Endothelial cell of umbilical vein (primary cell): ENCODE data around the gene WDR48. TPM values are rescaled to one million over a fixed set of nuclear protein-coding genes. Genes with fewer than 3 reads are reported as not detected.

Experiments
- BruUV-seq: library from RNA; stranded (reverse); fragments of 400-500 nt; replicated peaks from 2 replicates; lab custom pipeline; 2021; lab: Mats Ljungman, UMichigan
- CTCF ChIA-PET: fragments of 300-600, 350-600 bp; sonication (Branson Sonifier 250); formaldehyde crosslinking; loops from one replicate; lab custom pipeline; 2021; ENCODE audit warnings: antibody characterized with exemption, inconsistent platforms; lab: Charles Lee
- POLR2A ChIA-PET: fragments of 300-600, 350-600 bp; sonication (Branson Sonifier 250); formaldehyde crosslinking; loops from one replicate; lab custom pipeline; 2021; ENCODE audit warnings: antibody characterized with exemption, inconsistent platforms; lab: Charles Lee
- DNase-seq: peaks from one replicate; pipeline ENCODE4 v3.0.0-alpha.2; 2011; ENCODE audit warnings: low read depth, low spot score
- FAIRE-seq: peaks from 2 replicates; lab custom pipeline; 2011; peaks lifted over from hg19 to GRCh38; lab: Jason Lieb, UNC
- H2AFZ ChIP-seq: 2 replicates; pipeline ENCODE4 v1.6.0; 2012; ENCODE audit warnings: low read depth, low read length, control low read depth, inconsistent platforms
- H3K27ac ChIP-seq: 2 replicates; pipeline ENCODE4 v1.5.1; 2011; ENCODE audit warnings: low read depth, mild to moderate bottlenecking, control low read depth, low read length, moderate library complexity; ENCODE audit not compliant: insufficient read depth
- H3K27me3 ChIP-seq, 2 experiments: 2 replicates each; pipeline versions ENCODE4 v1.6.0 to v1.6.1; 2011; ENCODE audit warnings: low read length in 2 of 2, mixed read lengths in 1 of 2; ENCODE audit not compliant: control insufficient read depth in 2 of 2, insufficient read depth in 2 of 2
- H3K36me3 ChIP-seq, 2 experiments: 2 replicates in 1 of 2; 3 replicates in 1 of 2; pipeline ENCODE4 v1.5.1; 2011; ENCODE audit warnings: low read length in 2 of 2, mild to moderate bottlenecking in 1 of 2, moderate library complexity in 1 of 2; ENCODE audit not compliant: control insufficient read depth in 2 of 2, insufficient read depth in 2 of 2; ENCODE audit errors: extremely low read depth in 1 of 2
- H3K4me1 ChIP-seq: 3 replicates; pipeline ENCODE4 v1.5.1; 2011; ENCODE audit warnings: mild to moderate bottlenecking, low read length; ENCODE audit not compliant: control insufficient read depth, insufficient read depth; ENCODE audit errors: extremely low read depth
- H3K4me2 ChIP-seq: 2 replicates; pipeline ENCODE4 v1.6.1; 2011; ENCODE audit warnings: low read length, control low read depth, mixed read lengths; ENCODE audit not compliant: insufficient read depth
- H3K4me3 ChIP-seq, 3 experiments: fragments of 200-600 bp in 1 of 3; sonication (generic), shearing (Covaris generic) in 1 of 3; replicated peaks in 1 of 3; 2 replicates each; pipeline ENCODE4 v1.5.1; 2011 to 2016; ENCODE audit warnings: control low read depth in 3 of 3, low read length in 3 of 3, mild to moderate bottlenecking in 2 of 3, inconsistent platforms in 1 of 3, low read depth in 1 of 3, moderate library complexity in 1 of 3; ENCODE audit not compliant: insufficient read depth in 1 of 3
- H3K79me2 ChIP-seq: 2 replicates; pipeline ENCODE4 v1.6.0; 2012; ENCODE audit warnings: low read length, inconsistent platforms; ENCODE audit not compliant: control insufficient read depth, insufficient read depth
- H3K9ac ChIP-seq: replicated peaks from 2 replicates; pipeline ENCODE3; 2011; ENCODE audit warnings: low read length, control low read depth; ENCODE audit not compliant: insufficient read depth; ENCODE audit errors: extremely low read depth
- H3K9me1 ChIP-seq: replicated peaks from 3 replicates; pipeline ENCODE4 v1.6.0; 2011; ENCODE audit warnings: mild to moderate bottlenecking, low read length; ENCODE audit not compliant: control insufficient read depth, insufficient read depth; ENCODE audit errors: extremely low read depth
- H3K9me3 ChIP-seq: replicated peaks from 2 replicates; pipeline ENCODE4 v1.5.1; 2012; ENCODE audit warnings: low read length, inconsistent platforms; ENCODE audit not compliant: control insufficient read depth, insufficient read depth
- H4K20me1 ChIP-seq: replicated peaks from 2 replicates; pipeline ENCODE3; 2011; ENCODE audit warnings: mild to moderate bottlenecking, low read length; ENCODE audit not compliant: control insufficient read depth, insufficient read depth; ENCODE audit errors: extremely low read depth
- EZH2 ChIP-seq: IDR thresholded peaks from 2 replicates; pipeline ENCODE4 v1.6.1; 2012; ENCODE audit warnings: borderline replicate concordance, low read depth, mild to moderate bottlenecking, moderate library complexity, low read length, inconsistent platforms; ENCODE audit not compliant: severe bottlenecking
- FOS ChIP-seq: IDR thresholded peaks from 2 replicates; pipeline ENCODE4 v1.6.1; 2011; ENCODE audit warnings: mild to moderate bottlenecking, low read length, moderate library complexity, borderline replicate concordance; ENCODE audit not compliant: insufficient read depth
- GATA2 ChIP-seq: IDR thresholded peaks from 2 replicates; pipeline ENCODE4 v1.7.0; 2011; ENCODE audit warnings: low read depth, mild to moderate bottlenecking, moderate library complexity, mixed read lengths, low read length; ENCODE audit not compliant: insufficient read length, insufficient read depth
- JUN ChIP-seq: IDR thresholded peaks from 2 replicates; pipeline ENCODE4 v1.6.1; 2011; ENCODE audit warnings: borderline replicate concordance, low read depth; ENCODE audit not compliant: insufficient read length, insufficient read depth
- MYC ChIP-seq: IDR thresholded peaks from one replicate; pipeline ENCODE4 v1.6.1; 2011; ENCODE audit warnings: mild to moderate bottlenecking, low read depth, low read length
- POLR2A ChIP-seq: IDR thresholded peaks from 2 replicates; pipeline ENCODE4 v1.6.1; 2012; ENCODE audit warnings: low read depth, mild to moderate bottlenecking, control low read depth, low read length
- POLR2AphosphoS5 ChIP-seq: IDR thresholded peaks from 2 replicates; pipeline ENCODE4 v1.6.1; 2012; ENCODE audit warnings: low read depth, mild to moderate bottlenecking, control low read depth, low read length, moderate library complexity; ENCODE audit not compliant: insufficient read depth
- dilution Hi-C: fragments of 300-500 bp; cut with MboI; formaldehyde crosslinking; loops from one replicate; pipeline ENCODE4 v1.15.0; 2019; ENCODE audit warnings: low sequenced_read_pairs; ENCODE audit not compliant: extremely low pct_ligation_motif_present
- intact Hi-C: fragments of 100-400 bp; cut with micrococcal nuclease; formaldehyde crosslinking; loops from one replicate; pipeline ENCODE4 v1.10.0; 2022
- polyA plus RNA-seq, 4 experiments: library from polyadenylated mRNA; depleted of rRNA in 3 of 4; stranded (reverse) in 3 of 4; unstranded in 1 of 4; fragments of >200 nt; gene quantifications; 2 replicates each; pipeline versions ENCODE4 v1.2.1 to v1.2.3, GENCODE V29; 2011 to 2012; ENCODE audit warnings: missing spikeins in 1 of 4
- total RNA-seq: library from RNA; stranded (reverse); gene quantifications from 2 replicates; pipeline ENCODE4 v1.2.3, GENCODE V29; 2021
- TF ChIP-seq, protein P1 (sequence below), 2 donors: IDR thresholded peaks; 1 replicate in 1 of 2; 2 replicates in 1 of 2; pipeline ENCODE4 v1.5.1; 2011; ENCODE audit warnings: low read length in 2 of 2, mild to moderate bottlenecking in 2 of 2, moderate library complexity in 2 of 2, control low read depth in 1 of 2, inconsistent platforms in 1 of 2, low read depth in 1 of 2; ENCODE audit not compliant: insufficient read depth in 1 of 2; ENCODE audit errors: extremely low read depth in 1 of 2
- TF ChIP-seq, protein P2 (sequence below): IDR thresholded peaks from 2 replicates; pipeline ENCODE4 v1.6.1; 2011; ENCODE audit not compliant: insufficient read depth, insufficient read length

WDR48 gene
- total and polyA plus RNA-seq, 2 donors (not counting 3 experiments of a cell fraction or from before 2014, with no cell fraction given), result 13.7 to 25.3 TPM

DNA sequence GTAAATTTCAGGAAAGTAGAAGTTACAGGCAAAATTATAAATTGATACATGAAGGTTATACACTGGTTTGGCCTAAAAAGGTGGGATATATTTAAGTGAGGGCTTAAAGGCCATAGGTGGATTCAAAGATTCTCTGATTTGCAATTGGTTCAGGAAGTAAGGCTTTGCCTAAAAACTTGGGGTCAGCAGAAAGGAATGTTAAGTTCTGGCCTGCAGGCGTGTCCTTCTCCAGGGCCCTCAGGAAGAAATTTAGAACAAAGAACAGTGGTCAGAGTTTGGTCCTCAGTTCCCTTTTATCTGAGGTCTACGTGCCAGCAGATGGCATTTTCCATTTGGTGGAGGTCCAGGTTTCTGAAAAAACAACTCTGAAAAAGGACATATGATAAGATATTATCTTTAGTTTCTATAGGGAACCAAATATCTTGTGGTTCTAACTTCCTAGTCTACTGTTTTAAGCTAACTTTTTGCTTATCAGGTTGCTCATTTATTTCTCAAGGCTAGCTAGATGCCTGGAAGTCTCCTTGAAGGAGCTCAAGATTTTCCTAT lies 40.6 kb upstream of the WDR48 start:
- dilution Hi-C loops (no loop called here), intact Hi-C loops (no loop called here)
- no peaks in the 10 kb centered on the region for H3K4me1 ChIP-seq
- no peaks in the 10 kb centered on the region for H3K9me1 ChIP-seq
- FAIRE-seq, result no peak
- H3K9ac ChIP-seq, result no peak overlapping the region
- TF ChIP-seq JUN, result no peak
- TF ChIP-seq FOS, result no peak
- no peak for TF ChIP-seq MYC
- no peak for TF ChIP-seq POLR2A
- TF ChIP-seq, protein P1, sequence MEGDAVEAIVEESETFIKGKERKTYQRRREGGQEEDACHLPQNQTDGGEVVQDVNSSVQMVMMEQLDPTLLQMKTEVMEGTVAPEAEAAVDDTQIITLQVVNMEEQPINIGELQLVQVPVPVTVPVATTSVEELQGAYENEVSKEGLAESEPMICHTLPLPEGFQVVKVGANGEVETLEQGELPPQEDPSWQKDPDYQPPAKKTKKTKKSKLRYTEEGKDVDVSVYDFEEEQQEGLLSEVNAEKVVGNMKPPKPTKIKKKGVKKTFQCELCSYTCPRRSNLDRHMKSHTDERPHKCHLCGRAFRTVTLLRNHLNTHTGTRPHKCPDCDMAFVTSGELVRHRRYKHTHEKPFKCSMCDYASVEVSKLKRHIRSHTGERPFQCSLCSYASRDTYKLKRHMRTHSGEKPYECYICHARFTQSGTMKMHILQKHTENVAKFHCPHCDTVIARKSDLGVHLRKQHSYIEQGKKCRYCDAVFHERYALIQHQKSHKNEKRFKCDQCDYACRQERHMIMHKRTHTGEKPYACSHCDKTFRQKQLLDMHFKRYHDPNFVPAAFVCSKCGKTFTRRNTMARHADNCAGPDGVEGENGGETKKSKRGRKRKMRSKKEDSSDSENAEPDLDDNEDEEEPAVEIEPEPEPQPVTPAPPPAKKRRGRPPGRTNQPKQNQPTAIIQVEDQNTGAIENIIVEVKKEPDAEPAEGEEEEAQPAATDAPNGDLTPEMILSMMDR (IDR thresholded peaks at IDR 0.05; ENCODE audit: extremely low read depth in 1 of 2, insufficient read depth in 1 of 2, low read depth in 1 of 2, low read length in 2 of 2), result no peak
- TF ChIP-seq, protein P2, sequence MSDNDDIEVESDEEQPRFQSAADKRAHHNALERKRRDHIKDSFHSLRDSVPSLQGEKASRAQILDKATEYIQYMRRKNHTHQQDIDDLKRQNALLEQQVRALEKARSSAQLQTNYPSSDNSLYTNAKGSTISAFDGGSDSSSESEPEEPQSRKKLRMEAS, result no peak
- no peak for TF ChIP-seq POLR2AphosphoS5
- TF ChIP-seq GATA2, result no peak
- TF ChIP-seq EZH2, result no peak
- CTCF ChIA-PET, result interaction anchor here (1.0 to 2.7 kb wide), 3 partner anchors 10 to 20 kb away, joined by 3 to 21 read pairs (median 4); no protein-coding TSS in a partner anchor
- H3K4me2 ChIP-seq, result no peak overlapping the region
- no peak overlapping the region for H3K4me3 ChIP-seq
- BruUV-seq, result no TSS peak
- H3K79me2 ChIP-seq, result no peaks in the 10 kb centered on the region
- no peaks in the 10 kb centered on the region for H4K20me1 ChIP-seq
- no peaks in the 10 kb centered on the region for H3K9me3 ChIP-seq
- POLR2A ChIA-PET, result no interaction called here
- no peak overlapping the region for H3K27ac ChIP-seq
- no peaks in the 10 kb centered on the region for H3K36me3 ChIP-seq
- H2AFZ ChIP-seq, result no peak overlapping the region
- DNase-seq, result no peak
- peaks cover 0 to 4% of the 10 kb centered on the region in 2 experiments for H3K27me3 ChIP-seq
